ENCODE results near the gene FAM186B.
"Not testable (repeated sequence)": the region's sequence is repeated elsewhere in the genome, so short reads cannot be mapped to it uniquely, and the experiment has no call there.

Gene FAM186B

DNA sequence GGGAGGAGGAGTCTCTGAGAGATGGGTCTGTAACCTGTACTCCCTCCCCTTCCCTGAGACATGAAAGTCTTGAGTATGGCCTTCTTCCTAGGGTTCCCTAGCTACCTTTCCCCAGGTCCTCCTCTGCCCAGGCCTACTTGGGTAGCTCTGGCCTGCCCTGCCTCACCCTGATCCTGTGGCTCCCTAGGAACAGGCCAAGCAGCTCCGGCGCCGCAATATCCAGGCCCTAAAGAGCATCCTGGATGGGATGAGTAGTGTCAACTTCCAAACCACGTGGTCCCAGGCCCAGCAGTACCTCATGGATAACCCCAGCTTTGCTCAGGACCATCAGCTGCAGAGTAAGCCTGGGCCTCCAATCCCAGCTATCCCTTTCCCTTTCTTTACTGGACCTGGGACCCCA is 30.2 kb upstream of the FAM186B start:
- DNase-seq: no peak

DNA sequence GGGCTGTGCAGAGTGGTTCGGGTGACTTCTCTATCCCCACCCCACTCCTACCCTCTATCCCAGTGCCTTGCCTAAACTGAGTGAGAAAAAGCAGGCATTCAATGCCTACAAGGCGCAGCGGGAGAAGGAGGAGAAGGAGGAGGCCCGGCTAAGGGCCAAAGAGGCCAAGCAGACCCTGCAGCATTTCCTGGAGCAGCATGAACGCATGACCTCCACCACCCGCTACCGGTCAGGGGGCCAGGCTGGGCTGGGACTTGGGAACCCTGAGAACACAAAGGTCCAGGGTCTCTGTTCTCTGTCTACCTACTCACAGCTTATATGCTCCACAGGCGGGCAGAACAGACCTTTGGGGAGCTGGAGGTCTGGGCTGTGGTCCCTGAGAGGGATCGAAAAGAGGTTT is 29.6 kb upstream of the FAM186B start:
- DNase-seq: no peak

DNA sequence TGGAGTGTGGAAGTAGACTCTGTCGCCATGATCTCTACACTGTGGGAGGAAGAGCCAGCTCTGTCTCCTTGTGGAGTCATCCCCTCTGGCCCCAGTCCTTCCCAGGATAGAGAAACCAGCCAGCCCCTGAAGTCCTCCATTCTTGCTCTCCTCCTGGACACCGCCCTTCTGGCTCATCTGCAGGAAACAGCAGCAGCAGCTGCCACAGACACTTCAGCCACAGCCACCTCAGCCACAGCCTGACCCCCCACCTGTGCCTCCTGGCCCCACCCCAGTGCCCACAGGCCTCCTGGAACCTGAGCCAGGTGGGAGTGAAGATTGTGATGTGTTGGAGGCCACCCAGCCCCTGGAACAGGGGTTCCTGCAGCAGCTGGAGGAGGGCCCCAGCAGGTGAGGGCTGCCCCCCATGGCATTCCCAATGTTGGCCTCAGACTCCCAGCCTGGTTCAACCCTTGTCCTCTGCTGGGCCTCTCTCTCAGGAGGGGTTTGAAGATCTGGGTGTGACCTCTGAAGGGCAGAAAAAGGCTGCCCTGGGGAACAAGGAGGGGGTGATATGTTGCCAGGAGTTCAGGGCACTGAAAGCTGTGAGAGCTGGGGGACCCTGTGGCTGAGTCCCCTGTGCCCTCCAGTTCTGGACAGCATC is 28.4 kb upstream of the FAM186B start:
- no peak for DNase-seq

DNA sequence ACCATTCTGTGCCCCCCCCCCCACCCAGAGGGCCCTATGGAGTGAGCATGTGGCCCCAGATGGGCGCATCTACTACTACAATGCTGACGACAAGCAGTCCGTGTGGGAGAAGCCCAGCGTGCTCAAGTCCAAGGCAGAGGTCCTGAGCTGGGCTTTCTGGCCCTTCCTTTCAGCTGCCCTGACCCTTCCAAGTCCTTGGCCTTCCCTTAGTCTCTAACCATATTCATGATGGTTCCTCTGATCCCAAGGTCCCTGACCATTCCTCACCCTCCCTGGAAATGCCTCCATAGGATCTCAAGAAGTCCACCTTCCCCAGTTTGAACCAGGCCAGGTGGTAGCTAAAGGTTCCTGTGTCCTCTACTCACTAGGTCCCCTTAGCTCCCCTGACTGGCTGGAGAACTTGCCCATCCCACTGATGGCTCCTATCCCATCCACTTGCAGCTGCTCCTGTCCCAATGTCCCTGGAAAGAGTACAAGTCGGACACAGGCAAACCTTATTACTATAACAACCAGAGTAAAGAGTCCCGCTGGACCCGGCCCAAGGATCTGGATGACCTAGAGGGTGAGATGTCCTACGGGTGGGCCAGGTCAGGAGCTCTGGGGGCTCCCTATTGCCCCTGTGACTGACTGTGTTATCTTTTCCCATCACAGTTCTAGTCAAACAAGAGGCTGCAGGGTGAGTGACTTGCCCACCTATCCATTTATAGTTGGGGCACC is 27.7 kb upstream of the FAM186B start:
- DNase-seq: no peak

DNA sequence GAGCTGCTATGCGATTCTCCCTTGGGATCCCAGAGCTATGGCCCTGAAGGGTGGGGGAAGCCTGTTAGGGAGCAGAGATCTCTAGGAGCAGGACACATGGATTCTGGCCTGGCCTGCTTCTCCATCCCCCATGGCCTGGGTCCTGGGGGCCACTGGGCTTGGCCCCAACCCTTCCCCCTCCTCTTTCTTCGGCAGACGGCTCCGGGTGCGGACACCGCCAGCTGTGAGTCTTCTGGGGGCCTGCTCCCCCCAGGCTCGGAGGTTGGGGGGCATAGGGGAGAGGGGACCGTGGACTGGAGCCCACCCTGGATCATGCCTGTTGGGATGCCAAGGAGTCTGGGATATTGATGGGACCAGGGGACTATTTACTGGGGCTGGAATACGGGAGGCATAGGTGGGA is 27.0 kb upstream of the FAM186B start:
- DNase-seq: no peak

DNA sequence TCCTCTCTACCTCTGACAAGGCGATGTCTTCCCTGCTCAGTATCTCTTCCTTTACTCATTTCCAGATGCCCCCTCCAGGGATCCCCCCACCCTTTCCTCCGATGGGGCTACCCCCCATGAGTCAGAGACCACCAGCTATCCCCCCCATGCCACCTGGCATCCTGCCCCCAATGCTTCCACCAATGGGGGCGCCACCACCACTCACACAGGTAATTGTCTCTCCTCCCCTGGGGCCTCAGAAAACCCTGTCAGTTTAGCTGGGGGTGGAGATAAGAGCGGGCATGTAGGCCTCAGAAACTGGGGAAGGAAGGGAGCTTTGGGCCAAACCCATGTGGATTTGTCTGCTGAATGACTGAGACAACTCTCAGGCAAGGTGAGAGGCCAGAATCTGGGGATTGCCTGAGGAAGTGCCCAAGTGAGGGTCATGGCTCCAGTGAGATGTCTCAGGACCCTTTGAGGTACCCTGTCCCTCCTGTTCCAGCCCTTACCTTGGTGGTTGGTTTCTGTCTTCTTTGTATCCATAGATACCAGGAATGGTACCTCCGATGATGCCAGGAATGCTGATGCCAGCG is 26.0 kb upstream of the FAM186B start:
- no peak for DNase-seq

DNA sequence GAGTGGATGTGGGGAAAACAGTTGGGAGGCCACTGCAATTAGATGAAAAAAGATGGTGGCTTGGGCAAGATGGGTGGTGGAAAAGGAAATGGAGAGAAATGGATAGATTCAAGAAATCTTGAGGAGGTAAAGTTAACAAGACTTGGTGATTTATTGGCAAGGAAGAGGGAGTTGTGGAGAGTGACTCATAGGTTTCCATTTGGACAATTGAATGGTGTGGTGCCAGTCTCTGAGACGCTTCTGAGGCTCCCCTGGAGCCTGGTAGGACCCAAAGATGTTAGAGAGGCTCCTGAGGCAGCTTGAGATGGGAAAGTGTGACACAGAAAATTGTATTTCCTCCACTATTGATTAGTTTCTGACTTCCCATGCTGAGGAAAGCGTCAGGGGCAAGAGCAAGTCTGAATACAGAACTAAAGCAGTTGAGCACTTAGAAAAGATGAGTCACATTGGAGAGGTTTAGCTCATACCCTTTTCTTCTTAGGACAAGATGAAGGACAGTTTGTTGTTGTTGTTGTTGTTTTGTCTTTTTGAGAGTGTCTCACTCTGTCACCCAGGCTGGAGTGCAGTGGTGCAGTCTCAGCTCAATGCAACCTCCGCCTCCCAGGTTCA is 22.4 kb upstream of the FAM186B start:
- no peak for DNase-seq

DNA sequence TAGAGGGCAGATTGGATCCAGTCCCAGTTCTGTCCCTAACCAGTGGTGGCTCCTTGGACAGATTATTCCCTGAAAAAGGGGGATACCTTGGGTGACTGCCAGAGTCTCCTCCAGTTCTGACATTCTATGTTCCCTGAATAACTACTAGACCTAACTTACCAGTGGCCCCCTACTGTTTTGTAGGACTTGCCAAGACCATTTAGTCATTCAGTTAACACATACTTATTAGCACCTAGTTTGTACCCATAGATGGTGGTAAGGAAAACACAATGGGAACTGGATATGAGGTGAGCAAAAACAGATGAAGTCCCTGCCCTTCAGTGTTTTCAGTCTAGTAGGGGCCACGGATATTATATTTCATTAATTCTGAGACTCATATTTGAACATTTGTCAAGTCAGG is 21.4 kb upstream of the FAM186B start:
- DNase-seq: no peak

DNA sequence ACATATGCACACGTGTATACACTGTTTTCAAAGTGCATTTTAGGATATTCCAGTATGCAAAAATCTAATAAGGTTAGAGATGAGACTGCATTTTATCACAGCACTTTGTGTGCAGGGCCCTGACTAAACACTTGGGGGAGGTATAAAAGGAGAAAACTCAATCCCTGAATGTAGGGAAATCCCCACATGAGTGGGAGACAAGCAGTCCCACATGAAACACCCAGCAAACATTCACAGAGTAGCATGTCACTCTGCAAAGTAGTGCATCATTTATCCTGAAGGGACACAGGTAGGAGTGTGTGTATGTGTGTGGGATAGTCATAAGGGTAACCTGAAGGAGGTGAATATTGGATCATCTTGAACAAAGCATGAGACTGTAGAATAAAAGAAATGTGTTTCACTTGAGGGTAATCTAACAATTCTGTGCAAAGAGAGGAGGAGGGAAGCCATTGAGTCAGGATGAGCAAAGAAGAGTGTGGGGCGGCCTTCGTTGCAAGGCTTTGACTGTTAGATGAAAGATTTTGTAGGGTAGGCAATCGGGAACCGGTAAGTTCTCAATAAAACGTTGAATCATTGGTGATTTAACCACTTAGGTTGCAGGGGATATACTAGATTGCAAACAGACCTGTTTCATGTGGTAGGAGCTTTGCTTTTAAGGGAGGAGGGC is 20.9 kb upstream of the FAM186B start:
- no peak for DNase-seq

DNA sequence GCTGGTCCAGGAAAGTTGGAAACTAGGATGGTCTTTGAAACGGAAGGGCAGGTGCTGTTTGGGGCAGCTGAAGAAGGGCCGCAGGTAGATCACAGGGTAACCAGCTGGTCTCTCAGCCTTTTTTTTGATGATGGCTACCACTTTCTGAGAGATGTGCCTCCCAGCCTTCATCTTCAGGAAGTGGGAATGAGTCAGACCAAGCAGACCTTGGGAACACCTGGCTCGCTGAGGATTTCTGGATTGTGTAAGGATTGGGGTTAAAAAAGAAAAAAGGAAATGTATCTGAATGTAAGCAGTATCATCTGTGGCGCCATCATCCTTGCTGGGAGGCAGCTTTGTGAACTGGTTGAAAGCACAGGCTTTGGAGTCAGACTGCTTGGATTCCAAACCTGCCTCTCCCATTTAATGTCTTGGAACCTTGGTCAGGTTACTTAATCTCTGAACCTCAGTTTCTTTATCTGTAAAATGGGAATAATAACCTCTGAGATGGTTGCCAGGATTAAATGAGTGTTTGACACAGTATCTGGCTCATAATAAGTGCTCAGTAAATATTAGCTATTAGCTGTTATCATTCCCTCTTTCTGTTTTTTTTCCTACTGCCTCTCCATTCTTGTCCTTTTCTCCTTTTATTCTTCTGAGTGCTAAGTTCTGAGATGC is 19.6 kb upstream of the FAM186B start:
- DNase-seq: no peak

DNA sequence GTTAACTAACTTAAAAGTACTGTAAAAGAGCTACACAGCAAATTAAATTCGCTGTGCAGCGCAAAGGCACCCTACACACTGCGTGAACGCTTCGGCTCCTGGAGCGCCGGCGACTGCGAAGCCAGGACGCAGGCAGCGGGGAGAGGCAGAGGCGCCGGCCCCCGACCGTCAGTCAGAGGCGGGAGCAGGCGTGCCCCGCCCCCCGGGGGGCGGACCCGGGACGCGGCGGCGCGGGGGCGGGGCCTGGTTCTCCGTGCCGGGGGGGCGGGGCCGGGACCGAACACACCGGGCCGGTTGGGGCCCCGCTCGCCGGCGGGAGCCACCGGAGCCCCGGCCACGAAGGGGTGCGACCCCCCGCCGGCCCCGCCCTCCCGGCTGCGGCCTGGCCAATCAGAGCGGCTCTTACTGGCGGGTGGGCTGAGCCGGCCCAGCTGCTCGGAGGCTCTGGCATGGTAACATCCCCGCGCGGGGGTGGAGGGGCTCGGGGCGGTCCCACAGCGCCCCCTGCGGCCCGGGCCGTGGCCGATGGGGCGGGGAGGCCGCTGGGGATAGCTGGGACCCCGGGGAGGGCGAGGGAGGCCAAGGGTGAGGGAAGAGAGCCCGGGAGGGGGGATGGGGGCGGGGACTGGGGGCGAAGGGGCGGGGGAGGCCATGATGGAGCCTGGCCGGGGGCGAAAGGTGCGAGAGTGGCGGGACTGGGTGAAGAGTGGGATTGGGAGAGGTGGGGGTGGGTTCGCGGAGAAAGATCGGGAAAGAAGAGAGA is 17.9 kb upstream of the FAM186B start, which contains the start of gene PRPF40B:
Gene PRPF40B, plus strand, starts transcription at position 420 of the 763 bp plus-strand sequence. Its CDS starts 30 bp downstream, at position 450.
- DNase-seq: peak in 13 of 14 donors; percentile 63 to 91 (median 75)

DNA sequence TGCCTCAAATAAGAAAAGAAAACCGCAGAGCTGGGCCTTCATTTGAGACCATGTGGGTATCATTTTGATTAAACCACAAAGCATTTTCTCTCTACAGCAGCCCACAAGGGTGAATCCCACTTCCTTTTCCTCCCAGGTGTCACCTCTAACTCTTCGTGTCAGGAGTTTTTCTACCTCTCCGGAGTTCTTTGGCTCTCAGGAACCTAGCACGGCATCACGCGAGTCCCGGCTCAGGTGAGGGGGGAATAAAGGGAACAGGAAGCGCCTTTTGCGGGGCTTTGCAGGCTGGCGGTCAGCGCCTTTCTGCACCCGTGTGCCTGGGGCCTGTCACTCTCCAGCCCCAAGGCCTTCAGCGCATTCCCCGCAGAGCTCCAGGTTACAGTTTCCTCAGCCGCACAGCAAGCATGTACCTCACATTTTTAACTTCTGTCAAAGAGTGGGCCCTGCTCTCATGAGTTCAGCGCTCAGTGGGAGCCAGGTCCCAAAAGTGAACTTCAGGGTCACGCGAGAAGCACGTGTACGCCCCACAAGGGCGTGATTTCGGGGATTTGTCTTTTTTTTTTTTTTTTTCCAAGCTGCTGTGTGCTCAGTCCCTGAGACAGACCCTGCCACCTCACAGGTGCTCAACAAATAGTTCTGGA is 17.2 kb upstream of the FAM186B start:
- DNase-seq: peak in 4 of 14 donors; percentile 8 to 61 (median 38)

DNA sequence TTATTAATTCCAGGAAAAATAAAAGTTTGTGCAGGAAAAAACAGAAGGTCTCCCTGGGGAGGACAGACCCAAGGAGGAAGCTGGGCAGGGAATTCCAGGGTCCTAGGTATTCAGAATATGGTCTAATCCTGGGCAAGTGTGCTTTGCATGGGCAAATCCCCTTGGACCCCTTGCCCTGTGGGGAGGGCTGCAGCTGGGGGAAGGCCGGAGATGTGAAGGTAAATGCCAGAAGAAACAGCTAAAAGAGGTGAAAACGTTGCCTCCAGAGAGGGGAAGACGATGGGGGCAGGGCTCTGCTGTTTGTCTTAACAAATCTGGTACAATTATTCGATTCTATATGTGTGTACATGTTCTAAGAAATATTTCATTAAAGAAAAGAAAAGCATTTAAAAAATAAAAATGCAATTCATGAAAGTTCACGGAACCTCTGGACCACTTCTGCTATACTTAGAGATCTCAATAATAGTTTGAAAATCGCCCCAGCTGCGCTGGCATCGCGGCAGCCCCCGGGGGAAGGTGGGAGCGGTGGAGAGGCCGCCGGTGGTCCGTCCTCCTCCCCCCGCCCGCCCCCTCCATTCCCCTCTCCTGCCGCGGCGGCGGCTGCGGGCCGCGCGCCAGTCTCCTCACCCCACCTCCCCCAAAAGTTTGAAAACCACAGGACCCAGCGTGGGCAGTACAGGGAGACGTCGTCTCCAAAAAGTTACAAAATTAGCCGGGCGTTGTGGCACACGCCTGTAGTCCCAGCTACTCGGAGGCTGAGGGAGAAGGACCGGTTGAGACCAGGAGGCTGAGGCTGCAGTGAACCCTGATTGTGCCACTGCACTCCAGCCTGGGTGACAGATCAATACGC is 16.4 kb upstream of the FAM186B start:
- DNase-seq: no peak

DNA sequence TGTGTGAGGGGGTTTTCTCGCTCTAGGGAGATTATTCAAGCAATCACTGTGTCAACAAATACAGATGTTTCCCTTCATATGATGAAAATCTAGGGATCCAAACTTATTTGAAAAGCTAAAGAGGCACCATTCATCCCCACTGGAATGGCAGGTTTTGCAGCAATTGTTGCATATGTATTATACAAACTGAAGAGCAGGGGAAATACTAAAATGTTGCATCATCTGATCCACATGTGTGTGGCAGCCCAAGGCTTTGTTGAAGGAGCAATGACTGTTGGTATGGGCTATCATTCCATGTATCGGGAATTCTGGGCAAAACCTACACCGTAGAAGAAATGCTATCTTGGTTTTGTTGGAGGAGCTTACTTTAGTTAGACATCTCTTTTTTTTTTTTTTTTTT is 13.8 kb upstream of the FAM186B start:
- DNase-seq: no peak

DNA sequence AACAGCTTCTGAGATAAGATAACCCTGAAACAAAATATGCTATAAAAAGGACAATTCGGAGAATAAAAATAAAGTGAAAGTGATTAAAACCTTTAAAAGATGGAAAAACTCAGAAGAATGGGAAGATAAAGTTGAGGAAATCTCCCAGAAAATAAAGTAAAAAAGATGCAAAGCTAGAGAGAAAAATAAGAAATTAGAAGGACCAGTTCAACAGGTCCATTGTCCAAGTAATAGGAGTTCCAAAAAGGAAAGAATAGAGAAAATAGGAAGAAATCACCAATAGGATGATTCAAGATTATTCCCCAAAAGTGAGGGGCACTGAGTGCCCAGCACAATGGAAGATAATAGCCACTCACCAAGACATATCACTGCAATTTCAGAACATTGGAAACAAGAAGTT is 13.1 kb upstream of the FAM186B start:
- no peak for DNase-seq

DNA sequence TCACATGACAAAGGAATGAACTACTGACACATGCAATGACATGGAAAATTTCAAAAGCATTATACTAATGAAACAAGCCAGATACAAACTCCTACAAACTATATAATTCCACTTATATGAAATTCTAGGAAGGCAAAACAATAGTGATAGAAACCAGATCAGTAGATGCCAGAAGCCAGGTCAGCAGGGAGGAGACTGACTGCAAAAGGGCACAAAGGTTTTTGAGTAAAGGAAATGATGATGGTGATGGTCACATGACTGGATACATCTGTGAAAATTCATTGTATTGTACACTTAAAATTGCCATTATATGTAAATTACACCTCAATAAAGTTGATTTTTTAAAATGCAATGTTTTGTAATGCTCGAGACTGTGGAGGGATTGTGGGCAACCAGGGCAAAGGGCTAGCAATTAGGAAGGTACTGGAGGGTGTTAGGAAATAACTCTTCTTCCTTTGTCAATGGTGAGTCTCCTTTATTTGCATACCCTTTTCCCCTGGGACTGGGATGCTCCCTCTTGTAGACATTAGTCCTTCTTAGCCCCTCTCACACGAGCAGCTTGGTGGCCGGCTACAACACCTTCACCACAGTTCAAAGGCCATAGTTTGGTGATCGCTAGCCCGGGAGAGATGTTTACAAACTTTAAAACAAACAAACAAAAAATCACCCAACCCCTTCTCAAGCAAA is 11.2 kb upstream of the FAM186B start:
- DNase-seq: no peak

DNA sequence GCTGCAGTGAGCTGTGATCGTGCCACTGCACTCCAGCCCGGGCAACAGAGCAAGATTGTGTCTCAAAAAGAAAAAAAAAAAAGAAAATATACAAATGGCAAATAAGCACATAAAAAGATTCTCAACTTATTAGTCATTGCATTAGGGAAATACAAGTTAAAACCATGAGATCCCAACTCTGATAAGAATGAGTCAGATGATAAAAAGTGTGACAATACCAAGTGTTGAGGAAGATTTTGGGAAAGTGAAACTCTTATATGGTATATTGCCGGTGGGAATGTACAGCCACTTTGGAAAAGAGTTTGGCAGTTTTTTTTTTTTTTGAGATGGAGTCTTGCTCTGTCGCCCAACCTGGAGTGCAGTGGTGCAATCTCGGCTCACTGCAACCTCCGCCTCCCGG is 10.3 kb upstream of the FAM186B start:
- DNase-seq: no peak

DNA sequence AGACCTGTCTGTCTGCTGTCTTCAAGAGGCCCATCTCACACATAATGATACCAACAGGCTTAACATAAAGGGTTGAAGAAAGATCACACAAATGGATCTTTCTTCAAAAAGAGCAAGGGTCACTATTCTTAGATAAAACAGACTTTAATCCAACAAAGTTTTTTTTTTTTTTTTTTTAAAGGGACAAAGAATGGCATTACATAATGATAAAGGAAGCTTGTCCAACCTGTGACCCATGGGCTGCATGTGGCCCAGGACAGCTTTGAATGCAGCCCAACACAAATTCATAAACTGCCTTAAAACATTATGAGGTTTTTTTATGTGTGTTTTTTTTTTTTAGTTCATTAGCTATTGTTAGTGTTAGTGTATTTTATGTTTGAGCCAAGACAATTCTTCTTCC is 6.8 kb upstream of the FAM186B start:
- DNase-seq: no peak

DNA sequence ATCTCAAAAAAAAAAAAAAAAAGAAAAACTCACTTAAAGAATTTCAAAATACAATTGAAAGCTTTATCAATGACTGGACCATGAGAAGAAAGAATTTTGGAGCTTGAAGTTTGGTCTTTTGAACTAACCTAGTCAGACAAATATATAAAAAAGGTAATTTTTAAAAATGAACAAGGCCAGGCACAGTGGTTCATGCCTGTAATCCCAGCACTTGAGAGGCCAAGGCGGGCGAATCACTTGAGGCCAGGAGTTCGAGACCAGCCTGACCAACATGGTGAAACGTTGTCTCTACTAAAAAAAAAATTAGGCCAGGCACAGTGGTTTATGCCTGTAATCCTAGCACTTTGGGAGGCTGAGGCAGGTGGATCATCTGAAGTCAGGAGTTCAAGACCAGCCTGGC is 5.3 kb upstream of the FAM186B start:
- DNase-seq: not testable (repeated sequence)

DNA sequence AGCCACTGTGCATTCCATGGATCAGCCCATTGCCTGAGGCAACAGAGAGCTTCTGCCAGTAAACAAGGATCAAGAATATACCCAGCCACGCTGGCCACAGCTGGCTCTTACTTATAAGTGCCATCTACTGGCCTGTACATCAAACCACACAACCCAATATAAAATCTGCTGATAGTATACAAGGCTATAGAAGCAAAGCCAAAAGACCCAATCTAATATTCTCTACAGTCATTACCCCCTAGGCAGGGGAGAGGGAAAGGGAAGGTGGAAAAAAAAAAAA is 4.4 kb upstream of the FAM186B start:
- DNase-seq: no peak
